ENCODE data around the gene FUNDC2.

DNA sequence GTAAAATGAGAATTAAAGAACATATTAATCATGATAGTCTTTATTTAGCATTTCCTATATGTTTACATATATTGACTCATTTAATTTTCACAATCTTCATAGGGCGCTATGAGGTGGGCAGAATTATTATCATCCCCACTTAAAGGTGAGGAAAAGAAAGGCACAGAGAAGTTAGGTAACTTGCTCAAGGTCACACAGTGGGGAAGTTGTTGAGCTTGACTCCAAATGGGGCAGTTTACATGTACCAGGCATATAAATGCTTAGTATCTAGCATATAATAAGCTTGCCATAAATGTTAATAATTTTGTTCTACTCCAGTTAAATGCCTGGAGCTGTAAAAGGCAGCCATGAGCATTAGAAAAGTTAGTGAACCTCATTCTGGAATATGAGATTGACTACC lies 42.8 kb downstream of the FUNDC2 start:
- TF ChIP-seq POLR2A (IDR thresholded peaks at IDR 0.05) (no peak), CTCF (IDR thresholded peaks at IDR 0.05) (no peak)
